SK-N-SH (cell line): ENCODE data around the gene APBA3.

Experiments used
- ELF1 ChIP-seq: IDR thresholded peaks from 2 replicates; pipeline ENCODE4 v1.4.0; 2012
- POLR2AphosphoS5 ChIP-seq: IDR thresholded peaks from 2 replicates; pipeline ENCODE4 v1.6.1; 2012; ENCODE audit warnings: low read depth, low read length
- TEAD4 ChIP-seq: IDR thresholded peaks from 2 replicates; pipeline ENCODE4 v1.4.0; 2012; ENCODE audit warnings: mild to moderate bottlenecking, borderline replicate concordance; ENCODE audit not compliant: insufficient read depth
- TF ChIP-seq, protein P1 (sequence below): IDR thresholded peaks from 2 replicates; pipeline ENCODE4 v1.4.0; 2012; ENCODE audit warnings: low read depth, borderline replicate concordance

DNA sequence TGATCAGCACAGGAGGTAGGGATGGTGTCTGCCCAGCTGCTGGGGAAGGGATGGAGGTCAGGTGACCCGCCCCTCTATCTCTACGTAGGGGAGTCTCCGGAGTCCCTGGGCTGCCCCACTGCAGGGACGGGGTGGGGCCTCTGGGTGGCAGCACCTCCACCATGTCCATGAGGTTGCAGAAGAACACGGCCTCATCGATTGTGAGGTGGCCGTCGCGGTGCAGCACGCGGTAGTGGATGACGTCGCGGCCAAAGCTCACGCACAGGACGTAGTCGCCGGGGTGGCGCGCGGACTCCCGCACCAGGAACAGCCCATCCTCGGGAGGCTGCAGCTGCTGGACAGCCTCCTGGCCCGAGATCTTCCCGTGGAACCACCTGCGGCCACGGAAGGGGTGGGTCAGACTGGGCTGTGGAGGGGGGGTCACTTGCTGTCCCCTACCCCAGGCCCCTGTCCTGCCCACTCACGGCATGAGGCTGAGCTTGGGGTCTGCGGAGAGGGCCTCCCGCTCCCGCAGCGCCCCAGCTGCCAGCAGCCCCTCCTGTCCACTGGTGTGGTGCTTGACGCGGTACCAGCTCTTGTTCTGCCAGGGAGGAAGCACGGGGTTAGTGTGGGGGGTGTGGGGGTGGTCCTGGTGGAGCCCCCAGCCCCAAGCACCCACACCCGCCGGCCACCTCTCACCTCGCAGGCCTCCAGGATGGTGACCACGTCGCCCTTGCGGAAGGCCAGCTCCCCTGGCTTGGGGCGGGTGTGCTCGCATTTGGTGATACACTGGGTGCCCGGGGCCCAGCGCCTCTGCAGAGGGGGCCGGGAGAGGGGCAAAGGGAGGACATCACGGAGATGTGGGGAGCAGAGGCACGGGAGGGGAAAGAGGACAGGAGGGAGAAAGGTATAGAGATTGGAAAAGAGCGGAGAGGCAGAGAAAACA lies 22.4 kb upstream of the APBA3 start:
- no peak for TF ChIP-seq TEAD4
- TF ChIP-seq, protein P1, sequence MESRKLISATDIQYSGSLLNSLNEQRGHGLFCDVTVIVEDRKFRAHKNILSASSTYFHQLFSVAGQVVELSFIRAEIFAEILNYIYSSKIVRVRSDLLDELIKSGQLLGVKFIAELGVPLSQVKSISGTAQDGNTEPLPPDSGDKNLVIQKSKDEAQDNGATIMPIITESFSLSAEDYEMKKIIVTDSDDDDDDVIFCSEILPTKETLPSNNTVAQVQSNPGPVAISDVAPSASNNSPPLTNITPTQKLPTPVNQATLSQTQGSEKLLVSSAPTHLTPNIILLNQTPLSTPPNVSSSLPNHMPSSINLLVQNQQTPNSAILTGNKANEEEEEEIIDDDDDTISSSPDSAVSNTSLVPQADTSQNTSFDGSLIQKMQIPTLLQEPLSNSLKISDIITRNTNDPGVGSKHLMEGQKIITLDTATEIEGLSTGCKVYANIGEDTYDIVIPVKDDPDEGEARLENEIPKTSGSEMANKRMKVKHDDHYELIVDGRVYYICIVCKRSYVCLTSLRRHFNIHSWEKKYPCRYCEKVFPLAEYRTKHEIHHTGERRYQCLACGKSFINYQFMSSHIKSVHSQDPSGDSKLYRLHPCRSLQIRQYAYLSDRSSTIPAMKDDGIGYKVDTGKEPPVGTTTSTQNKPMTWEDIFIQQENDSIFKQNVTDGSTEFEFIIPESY = no peak
- TF ChIP-seq POLR2AphosphoS5 = no peak
- no peak for TF ChIP-seq ELF1
